Fibroblast of gingiva (primary cell): Measurements from ENCODE around the gene PSMD1.

Experiments
- DNase-seq: peaks from one replicate; pipeline ENCODE4 v3.0.0-alpha.2; 2011; ENCODE audit warnings: low read depth

Gene PSMD1

DNA sequence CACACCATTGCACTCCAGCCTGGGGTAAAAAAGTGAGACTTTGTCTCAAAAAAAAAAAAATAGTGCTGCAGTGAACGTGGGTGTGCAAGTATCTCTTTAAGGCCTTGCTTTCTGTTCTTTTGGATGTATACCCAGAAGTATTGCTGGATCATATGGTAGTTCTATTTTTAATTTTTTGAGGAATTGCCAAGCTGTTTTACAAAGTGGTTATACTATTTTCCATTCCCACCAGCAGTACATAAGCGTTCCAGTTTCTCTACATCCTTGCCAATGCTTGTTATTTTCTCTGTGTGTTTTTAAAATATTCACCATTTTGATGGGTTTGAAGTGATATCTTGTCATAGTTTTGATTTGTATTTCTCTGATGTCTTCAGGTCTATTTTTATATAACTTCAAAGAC is 154.8 kb downstream of the PSMD1 start:
- DNase-seq, result peak; percentile 18

GRCh38 chr2:231212329-231212845 is 155.7 kb downstream of the PSMD1 start:
- no peak for DNase-seq

- DNase-seq, result no peak
Measured at GRCh38 chr2:231213931-231214642, 157.4 kb downstream of the PSMD1 start.

- DNase-seq, result no peak
Measured at GRCh38 chr2:231218366-231218765, 161.7 kb downstream of the PSMD1 start.

GRCh38 chr2:231219289-231219688 is 162.6 kb downstream of the PSMD1 start:
- no peak for DNase-seq

- no peak for DNase-seq
Measured at GRCh38 chr2:231221761-231222160, 165.1 kb downstream of the PSMD1 start.
